GM12892 (cell line): ENCODE data around the gene SKA1.
"Not testable (repeated sequence)": the region's sequence is repeated elsewhere in the genome, so short reads cannot be mapped to it uniquely, and the experiment has no call there.

Source experiments
- POLR2A ChIP-seq: IDR thresholded peaks from 2 replicates; pipeline ENCODE4 v1.6.1; 2011; ENCODE audit warnings: low read depth, low read length, control low read depth
- POLR2AphosphoS5 ChIP-seq: IDR thresholded peaks from 2 replicates; pipeline ENCODE4 v1.6.1; 2011; ENCODE audit warnings: low read depth, low read length, control low read depth

- not testable (repeated sequence) for TF ChIP-seq POLR2A, POLR2AphosphoS5
These were observed 30.1 kb downstream of the SKA1 start for GRCh38 chr18:50404752-50405581.
